ENCODE results near the gene TREM1.

TREM1 gene

GRCh38 chr6:41294214-41294872 is 7.9 kb upstream of the TREM1 start:
- DNase-seq: no peak

GRCh38 chr6:41291717-41292116 is 5.2 kb upstream of the TREM1 start:
- DNase-seq: no peak

GRCh38 chr6:41289815-41290214 is 3.3 kb upstream of the TREM1 start:
- DNase-seq: no peak

GRCh38 chr6:41288754-41289129 is 2.3 kb upstream of the TREM1 start:
- DNase-seq: no peak

GRCh38 chr6:41288030-41288753 is 1.7 kb upstream of the TREM1 start:
- DNase-seq: no peak

- no peak for DNase-seq
Observed at GRCh38 chr6:41284726-41285125, 1.8 kb downstream of the TREM1 start.

GRCh38 chr6:41283600-41283999 is 2.9 kb downstream of the TREM1 start:
- DNase-seq: no peak

- DNase-seq: no peak
Observed at GRCh38 chr6:41280381-41281057, 6.0 kb downstream of the TREM1 start.

- peak; percentile 75 for DNase-seq
Observed at GRCh38 chr6:41278699-41279405, 7.6 kb downstream of the TREM1 start.

GRCh38 chr6:41277605-41278004 is 8.9 kb downstream of the TREM1 start:
- DNase-seq: no peak

- DNase-seq: no peak
Observed at GRCh38 chr6:41275489-41275888, 11.0 kb downstream of the TREM1 start.

GRCh38 chr6:41274256-41274655 is 12.2 kb downstream of the TREM1 start:
- no peak for DNase-seq

- DNase-seq: no peak
Observed at GRCh38 chr6:41273714-41274113, 12.8 kb downstream of the TREM1 start.

- DNase-seq: no peak
Observed at GRCh38 chr6:41272591-41273240, 13.8 kb downstream of the TREM1 start.

GRCh38 chr6:41271901-41272395 is 14.5 kb downstream of the TREM1 start:
- DNase-seq: no peak

- DNase-seq: no peak
Observed at GRCh38 chr6:41269716-41270115, 16.8 kb downstream of the TREM1 start.

GRCh38 chr6:41269166-41269565 is 17.3 kb downstream of the TREM1 start:
- DNase-seq: no peak

- DNase-seq: no peak
Observed at GRCh38 chr6:41268478-41268877, 18.0 kb downstream of the TREM1 start.

GRCh38 chr6:41266541-41266940 is 19.9 kb downstream of the TREM1 start:
- no peak for DNase-seq

- DNase-seq: no peak
Observed at GRCh38 chr6:41263267-41263666, 23.2 kb downstream of the TREM1 start.

- no peak for DNase-seq
Observed at GRCh38 chr6:41262401-41262800, 24.1 kb downstream of the TREM1 start.

GRCh38 chr6:41258196-41258493 is 28.3 kb downstream of the TREM1 start:
- DNase-seq: no peak

Measured in CD4-positive, alpha-beta T cell treated with Interleukin-6 for 4 hours (primary cell).